GM19023 (cell line): ENCODE data around the gene FRMPD2.
"Not testable (repeated sequence)": the region's sequence is repeated elsewhere in the genome, so short reads cannot be mapped to it uniquely, and the experiment has no call there.

Experiments used
- ATAC-seq: cut with Tn5 transposase; IDR thresholded peaks from one replicate; pipeline ENCODE4 v1.9.1; 2021; ENCODE audit warnings: mild to moderate bottlenecking, moderate library complexity; ENCODE audit not compliant: unreplicated experiment

FRMPD2 gene

DNA sequence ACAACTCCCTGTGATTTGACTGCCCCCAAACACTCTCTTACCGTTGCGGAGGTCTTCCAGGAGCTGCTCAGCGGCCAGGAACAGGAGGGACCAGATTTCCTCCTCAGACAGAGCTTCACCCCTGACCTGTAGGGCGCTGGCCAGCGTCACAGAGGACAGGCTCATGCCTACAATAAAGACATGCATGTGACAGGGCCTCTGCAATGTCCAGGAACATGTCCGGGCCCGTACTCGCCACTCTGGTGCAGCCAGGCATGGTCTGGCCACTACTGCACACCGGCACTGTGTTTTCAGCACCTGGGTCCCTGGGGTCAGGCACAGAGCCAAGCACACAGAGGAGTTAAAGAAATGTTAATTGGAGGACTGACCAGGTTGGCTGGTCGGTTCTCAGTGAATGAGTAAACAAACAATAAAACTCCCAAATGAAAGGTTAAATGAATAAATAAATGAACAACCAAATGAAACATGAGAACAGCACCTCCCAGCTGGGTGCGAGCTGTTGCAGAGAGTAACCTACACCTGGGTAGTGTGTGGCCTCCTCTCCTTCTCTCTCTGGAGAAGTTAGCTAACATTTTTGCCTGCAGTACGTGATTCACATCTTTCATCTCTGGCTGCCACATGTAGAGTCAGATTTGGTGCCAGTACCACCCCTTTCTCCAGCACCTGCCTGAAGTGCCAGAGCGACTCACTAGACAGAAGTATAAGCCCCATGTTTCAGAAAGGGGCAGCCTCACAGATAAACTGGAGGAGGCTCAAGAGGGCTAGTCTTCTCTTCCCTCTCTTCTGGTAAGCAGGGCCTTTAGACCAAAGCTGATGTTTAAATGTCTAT is 22.8 kb downstream of the FRMPD2 start:
- no peak for ATAC-seq

DNA sequence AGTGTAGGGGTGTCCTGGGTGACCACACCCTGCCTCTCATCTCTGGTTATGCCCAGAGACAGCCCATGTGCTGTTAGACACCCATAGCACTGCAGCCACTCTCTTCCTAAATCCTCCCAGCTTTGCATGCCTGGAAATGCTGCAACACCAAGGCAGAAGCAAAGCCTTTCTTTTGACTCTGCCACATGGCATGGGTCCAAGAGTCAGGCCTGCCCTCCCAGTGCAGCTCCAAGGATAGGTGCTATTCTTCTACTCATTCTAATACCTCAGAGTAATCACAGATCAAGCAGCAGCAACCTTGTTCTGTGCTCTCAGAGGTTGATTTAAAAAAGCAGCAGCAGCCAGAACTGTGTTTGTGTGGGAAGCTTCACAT is 23.4 kb downstream of the FRMPD2 start:
- no peak for ATAC-seq

DNA sequence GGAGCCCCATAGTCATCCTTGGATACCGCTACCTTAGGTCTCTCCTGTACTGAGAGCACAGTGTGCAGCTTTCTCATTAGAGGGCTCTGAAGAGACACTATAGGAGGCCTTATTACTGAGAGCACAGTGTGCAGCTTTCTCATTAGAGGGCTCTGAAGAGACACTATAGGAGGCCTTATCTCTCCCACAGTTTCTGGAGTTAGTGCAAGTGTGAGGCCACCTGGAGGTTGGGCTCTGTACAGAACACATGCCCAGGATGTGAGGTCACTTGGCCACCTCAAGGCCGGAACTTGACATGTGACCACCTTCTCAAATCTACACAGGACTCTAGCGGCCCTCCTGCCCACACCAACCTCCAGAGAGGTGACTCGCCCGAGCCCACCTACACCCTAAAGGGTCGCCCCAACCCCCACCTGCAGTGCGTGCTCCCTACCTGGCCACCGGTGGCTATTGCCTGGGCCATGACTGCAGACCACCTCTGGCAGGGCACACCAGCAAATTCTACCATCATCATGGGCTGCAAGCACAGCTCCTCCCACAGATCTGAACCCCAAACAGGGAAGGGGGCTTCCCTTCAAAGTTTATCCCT is 24.6 kb downstream of the FRMPD2 start:
- ATAC-seq, result no peak

DNA sequence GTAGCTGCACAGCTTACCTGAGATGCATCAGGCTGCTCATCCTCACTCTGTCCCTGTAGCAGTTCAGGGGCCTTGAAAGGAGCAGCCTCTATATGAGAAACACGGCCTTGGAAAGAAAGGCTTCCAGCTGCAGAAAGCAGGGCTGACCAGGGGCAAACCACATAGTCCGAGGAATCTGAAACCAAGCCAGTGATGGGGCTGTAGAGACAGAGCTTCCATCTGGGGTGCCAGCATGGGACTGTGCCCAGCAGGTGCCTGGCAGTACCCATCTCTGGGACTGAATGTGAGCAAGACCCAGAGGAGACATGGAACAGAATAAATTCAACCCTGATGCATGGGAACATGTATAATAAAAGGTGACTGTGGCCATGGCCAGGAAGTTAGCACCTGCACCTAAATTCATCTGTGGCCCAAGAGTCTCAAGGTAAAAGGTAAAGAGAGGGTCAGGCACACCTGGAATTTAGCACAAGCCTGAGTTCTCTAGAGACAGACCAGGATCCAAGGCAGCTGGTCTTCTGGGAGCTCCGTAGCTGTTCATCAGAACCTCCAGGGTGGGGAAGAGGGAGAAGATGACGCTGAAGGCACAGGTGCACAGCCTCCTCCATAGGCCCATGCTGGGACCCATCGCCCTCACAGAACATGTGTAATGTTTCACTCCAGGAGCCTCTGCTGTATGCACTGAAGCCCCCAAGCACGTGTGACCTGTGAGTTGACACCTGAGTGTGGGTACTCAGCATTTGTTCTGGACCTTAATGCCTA is 25.3 kb downstream of the FRMPD2 start:
- no peak for ATAC-seq

DNA sequence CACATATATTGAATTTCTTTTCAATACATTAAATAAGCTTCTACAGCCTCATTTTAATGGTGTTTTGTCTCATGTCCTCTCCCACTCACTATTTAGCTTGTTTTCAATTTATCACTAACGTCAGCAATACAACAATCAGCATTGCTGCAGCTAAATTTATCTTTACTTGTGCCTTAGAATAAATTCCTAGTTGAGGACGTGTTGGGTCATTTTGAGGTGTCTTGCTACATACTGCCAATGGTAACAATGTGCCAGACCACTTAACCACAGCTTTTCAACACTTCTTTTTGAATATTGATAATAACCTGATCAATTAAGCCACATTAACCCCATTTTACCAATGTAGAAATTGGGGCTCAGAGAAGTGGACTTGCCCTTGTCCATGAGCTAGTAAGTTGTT is 26.0 kb downstream of the FRMPD2 start:
- no peak for ATAC-seq

DNA sequence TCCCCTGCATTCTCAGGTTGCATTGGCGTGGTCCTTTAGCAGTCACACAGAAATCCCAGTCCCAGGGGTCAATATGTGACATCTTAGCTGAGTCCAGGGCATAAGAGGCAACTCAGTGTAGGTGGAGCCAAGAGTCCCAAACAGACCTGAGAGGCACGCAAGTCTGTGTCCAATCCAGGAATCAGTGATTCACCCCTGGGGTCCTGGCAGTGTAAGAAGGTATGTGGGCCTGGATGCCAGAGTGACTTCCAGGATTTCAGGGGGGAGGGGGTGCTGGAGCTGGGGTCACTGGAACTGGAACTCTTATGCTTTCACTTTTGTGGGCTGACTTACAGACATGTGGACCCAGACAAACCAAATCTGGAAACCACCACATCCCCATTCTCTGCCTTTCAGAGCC is 26.8 kb downstream of the FRMPD2 start:
- no peak for ATAC-seq

DNA sequence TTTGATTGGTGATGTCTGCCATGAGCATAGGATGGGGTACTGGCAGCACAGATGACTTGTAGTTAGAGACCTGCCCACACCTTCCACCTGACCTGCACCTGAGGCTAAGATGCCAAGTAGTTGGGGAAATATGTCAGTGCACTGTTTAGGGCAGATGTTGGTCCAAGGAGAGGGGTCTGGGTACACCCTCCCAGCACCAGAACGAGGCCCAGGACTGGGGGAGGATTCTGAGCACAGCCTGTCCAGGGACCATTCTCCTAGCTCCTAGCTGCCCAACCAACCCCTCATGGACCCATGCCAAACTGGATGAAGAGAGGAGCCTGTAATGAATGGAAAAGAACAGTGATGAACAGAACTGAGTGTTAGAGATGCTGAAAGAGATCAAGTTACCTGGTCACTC is 28.0 kb downstream of the FRMPD2 start:
- ATAC-seq, result no peak

DNA sequence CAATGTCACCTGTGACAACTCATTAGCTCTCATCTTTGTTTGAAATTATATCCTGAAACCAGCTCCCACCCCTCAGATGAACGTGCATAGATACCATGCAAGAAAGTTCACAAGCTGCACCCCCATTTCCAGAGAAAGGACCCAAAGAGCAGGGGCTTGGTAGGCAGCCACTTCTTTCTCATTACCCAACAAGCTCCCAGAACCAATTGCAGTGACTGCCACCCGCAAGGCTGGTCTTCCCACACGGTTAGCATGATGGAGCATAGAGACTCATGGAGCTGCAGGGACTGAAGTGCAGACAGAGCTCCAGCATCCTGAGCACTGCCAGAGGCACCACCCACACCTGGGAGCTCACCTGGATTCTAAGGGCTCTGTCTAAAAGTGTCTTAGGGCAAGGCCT is 28.5 kb downstream of the FRMPD2 start:
- no peak for ATAC-seq

DNA sequence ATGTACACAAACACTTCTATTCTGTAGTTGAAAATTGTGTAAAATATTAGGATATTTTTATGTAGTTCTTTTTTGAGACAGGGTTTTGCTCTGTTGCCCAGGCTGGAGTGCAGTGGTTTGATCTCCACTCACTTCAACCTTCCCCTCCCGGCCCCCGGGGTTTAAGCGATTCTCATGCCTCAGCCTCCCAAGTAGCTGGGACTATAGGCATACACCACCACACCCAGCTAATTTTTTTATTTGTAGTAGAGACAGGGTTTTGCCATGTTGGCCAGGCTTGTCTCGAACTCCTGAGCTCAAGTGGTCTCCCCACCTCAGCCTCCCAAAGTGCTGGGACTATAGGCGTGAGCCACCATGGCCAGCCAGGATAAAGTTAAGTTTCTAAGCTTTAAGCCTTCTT is 30.6 kb downstream of the FRMPD2 start:
- not testable (repeated sequence) for ATAC-seq

DNA sequence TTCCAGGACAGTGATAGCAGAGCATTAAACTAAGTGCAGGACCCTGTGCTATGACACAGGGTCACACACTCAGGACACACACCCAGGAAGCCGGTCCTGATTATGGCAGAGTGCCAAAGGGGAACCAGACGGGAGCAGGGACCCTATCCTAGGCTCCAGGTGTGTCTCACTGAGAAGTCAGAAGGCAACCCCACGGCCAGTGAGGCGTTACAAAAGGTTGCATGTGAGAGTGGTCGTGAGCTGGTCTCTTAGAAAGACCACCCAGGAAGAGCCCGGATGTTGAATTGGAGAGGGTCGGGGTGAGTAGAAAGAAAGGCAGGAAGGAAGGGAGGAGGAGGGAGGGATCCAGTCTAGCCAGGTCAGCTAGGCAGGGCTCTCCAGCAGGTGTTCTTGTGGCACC is 31.0 kb downstream of the FRMPD2 start:
- no peak for ATAC-seq

DNA sequence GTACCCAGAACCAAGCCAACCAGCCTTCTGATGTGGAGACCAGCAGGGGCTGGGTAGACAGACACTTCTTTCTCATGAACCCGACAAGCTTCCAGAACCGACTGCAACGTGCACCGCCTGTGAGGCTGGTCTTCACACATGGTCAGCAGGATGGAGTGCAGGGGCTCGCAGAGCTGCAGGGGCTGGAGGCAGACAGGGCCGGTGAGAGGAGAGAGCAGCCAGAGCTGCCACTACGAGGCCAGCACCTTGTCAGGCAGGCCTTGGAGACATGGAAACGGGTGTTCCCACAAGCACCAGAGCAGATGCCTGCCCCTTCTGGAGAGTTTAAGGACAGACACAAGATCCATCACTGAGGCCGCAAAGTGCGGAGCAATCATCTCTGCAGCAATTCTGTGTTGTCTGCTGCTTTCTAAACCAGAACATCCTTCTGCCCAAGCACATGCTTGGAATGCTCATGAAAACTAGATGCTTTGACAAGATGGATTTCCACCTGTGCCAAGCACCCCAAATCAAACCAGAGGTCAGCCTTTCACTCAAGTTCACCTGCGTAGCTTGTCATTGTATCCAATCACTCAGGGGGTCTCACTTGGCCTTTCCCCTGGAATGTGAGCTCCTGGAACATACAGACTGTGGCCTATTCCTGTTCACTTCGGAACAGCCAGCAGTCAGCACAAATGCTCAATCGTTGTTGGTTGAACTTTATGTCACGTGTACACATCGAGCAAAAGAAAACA is 32.2 kb downstream of the FRMPD2 start:
- ATAC-seq, result no peak

DNA sequence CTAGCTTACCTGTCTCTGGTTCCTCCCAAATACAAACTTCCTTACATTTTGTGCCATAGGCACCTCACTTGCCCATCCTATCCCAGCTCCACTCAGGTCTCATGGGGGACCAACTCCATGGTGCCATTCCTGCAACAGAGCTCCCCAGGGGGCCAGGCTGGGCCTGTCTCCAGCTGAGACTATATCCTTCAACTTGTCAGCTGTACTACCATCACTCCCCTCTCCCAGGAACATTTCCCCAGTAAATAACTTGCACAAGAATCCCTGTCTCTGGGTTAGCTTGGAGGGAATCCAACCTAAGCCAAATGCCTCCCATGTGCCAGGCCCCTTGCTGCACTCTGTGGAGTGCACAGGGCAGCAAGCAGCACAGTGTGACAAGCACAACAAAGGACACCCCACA is 33.2 kb downstream of the FRMPD2 start:
- no peak for ATAC-seq

DNA sequence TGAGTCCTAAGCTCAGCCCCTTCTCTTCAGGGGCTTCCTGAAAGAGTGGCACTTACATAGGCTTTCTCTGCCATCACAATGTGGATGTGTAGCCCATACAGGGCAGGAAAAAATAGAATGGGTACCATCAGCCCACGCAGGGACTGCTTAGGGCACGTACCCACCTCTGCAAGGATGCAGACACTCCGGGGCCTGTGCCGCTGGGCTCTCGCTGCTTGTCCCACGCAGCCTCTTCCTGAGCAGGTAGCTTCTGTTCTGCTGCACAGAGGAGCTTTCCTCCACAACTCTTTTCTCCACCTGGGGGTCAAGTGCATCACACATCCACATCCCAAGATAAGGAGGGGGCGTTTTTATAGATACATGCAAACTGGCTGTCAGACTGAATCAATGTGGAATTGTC is 34.3 kb downstream of the FRMPD2 start:
- no peak for ATAC-seq

DNA sequence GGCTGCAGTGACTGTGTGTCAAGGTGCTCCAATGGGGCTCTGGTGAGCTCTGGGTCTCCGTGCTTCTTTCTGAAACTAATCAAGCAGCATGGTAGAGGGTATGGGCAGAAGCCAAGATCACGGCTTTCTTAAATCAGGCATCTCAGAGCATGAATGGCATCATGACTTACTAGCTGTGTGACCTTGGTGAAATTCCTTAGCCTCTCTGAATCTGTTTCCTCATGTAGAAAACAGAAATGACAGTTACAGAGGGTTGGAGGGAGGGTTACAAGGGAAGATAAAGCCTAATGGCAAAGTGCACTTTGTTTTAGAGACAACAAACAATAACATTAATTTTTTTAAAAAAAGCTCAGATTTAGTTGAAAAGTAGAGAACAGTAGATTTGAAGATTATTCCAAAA is 34.9 kb downstream of the FRMPD2 start:
- no peak for ATAC-seq

DNA sequence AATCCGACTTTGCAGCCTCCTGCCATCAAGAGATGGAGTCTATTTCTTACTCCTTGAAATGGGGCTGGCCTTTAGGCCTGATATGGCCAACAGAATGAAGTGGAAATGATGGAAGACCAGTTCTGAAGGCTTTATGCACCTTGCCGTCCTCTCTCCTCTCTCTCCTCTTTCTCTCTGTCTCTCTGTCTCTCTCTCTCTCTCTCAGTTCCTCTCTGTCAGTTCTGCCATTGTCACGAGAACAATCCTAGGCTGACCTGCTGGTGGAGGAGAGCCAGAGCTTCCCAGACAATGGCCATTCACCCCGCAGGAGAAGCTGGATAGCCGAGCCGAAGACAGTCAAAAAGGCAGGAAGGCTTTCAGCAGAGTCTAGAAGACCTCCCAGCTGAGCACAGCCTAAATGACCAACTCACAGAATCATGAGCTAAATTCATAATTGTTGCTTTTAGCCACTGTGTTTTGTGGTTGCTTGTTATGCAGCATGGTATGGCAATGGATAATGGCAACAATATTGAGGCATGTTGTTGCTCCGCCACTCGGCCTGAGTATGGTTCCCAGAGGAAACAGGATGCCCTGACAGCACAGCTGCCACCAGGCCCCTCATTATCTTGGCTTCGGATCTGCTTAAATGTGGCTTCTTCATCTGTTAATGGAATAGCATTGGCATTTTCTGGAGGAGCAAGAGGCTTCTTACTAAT is 35.5 kb downstream of the FRMPD2 start:
- no peak for ATAC-seq

DNA sequence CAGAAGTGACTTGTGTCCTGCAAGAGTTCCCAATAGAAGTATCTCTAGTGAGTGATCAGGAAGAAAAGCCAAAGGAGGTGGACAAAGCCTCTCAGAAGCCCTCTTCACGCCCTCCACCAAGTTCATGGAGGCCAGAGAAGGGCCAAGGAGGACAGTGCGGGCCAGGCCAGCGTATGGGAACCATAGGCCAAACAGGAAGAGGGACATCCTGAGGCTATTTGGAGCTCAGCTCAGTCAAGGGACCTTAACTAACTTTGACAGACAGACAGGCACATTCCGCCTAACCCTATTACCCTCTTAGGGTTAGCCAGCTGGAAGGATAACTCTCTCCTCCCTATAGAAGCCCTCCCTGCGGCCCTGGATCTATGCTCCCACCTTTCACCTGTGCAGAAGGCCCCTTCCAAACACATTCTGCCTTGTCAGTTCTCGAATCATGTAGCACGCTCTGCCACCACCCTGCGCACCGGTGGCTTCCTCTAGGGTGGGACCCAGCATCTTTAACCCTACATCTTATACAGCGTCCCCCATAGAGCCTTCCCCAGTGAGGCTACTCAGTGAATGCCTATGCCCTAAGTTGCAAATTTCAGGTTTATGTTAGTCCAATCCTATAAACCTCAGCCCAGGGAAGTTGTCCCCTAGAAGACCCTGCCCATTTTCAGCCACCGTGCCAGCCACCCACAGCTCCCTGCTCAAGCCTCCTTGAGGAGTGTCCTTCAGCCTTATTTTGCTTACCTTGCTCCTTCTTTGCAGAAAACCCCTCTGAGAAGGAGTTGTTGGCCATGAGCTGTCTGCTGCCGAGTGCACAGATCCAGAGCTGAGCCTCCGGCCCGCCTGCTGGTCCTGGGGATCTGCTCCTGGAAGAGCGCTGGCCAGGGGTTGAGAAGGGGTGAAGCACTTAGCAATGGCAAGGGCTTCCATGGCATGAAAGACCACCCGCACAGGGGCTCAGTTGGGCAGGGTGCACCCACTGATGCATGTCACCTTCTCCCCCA is 36.9 kb downstream of the FRMPD2 start:
- ATAC-seq, result no peak

DNA sequence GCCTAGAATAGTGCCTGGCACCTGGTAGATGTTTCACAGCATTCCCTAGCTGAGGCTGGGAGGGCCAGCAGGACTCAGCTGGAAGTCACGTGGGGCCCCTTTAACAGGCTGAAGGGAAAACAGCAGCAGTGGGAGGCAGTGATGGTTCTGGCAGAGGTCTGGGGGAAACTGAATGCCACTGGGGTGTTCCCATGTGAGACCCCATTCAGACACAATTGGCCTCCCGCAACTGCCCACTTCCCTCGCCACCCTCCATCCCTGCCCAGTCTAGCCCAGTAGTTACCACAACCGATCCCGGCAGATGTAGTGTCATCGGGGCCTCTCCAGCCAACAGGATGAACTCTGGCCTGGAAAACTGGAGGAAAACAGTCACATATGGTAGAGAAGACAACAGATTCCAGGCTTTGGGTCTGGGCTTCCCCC is 38.3 kb downstream of the FRMPD2 start:
- no peak for ATAC-seq

DNA sequence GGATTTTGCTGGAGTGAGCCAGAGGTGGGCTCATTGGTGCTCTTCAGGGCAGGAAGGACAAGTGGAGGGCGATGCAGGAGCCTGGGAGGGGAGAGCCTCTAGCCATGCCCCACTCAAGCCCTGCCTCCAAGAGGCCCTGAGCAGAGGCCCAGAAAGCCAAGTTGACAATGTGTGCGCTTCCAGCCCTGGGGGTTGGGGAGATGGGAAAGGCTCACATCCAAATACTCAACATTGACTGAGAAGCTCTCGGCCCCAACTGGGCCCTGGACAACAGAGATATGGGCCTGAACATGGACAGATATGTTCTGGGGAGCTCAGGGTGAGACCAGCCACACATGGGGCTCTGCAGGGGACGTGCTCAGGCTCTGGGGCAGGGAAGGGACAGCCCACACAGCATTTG is 39.0 kb downstream of the FRMPD2 start:
- no peak for ATAC-seq

DNA sequence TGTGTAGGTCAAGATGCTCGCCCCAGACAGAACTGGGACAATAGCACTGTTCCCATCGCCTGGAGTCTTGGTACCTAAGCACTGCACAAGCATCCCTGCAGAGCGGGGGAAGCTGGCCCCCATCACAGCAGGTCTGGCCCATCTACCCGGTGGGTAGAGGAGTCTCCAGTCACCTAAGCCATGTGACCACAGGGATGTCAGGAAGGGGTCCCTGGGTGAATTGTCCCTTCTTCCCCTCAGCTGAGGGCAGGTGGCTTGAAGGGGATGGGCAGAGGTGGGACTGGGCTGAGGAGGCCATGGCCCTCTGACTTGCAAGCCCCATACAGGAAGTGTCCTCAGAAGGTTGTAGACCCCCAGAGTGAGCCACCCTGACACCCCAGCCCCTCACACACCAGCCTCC is 39.7 kb downstream of the FRMPD2 start:
- ATAC-seq, result no peak

DNA sequence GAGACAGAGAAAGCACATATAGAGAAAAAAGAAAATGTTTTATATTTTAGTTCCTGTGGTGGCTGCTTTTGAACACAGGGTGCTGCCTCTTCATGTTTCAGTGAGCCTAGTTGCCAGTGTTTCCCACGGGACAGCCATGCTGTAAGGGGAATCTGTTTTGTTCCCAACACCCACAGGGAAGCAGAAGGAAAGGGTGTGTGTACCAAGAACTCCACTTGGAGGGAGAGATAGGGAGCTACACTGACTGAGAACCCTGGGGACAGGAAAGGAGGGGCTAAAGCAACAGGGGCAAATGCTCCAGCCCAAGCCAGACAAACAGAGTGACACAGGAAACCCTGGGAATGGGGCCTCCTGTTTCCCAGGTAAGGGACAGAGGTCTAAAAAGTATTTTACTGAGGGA is 40.2 kb downstream of the FRMPD2 start:
- ATAC-seq, result no peak
